G401.6 (cell line): Measurements from ENCODE around the gene LSM3.

Experiments
- FAIRE-seq: peaks from 2 replicates; lab custom pipeline; 2012; peaks lifted over from hg19 to GRCh38; lab: Jason Lieb, UNC

Gene LSM3

DNA sequence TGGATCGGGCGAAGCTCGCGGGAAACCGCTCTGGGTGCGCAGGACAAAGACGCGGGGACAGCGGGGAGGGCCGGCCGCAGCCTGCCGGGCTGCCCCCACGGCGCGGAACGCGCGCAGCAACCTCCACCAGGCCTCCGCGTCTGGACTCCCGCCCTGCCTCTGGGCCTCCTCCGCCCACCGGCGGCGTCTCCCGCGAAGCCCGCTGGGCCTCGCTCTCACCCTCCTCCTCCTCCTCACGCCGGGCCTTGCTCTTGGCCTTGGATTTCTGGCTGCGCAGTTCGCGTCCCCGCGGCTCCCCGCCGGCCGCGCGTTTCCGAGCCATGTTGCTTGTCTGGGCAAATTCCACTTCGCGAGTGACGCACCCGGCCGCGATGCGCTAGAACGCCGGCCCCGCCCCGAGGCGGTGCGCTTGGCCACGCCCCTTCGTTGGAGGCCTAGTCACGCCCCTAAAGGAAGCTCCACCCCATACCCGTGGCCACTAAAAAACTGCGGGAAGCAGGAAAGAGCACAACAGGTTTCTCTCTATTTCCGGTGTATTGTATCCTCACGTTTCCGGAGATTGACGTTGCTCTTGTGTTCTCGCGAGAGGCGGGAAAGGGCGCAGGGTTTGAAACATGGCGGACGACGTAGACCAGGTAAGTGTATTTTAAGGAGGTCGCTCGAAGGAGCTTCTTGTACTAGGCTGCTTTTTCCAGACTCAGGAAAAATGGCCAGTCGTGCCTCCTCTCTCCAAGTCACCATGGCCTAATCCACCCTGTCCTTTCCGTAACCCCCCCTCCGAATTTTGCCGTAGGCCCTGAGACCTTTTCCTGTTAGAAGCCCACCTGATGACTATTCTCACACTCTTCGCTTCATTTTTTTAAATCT is at the start of gene LSM3, which contains the start of gene XPC:
Gene LSM3, plus strand, starts transcription at position 571 of the 867 bp plus-strand sequence. Its CDS starts 44 bp downstream, at position 615.
Gene XPC, minus strand, starts transcription at position 355 of the 867 bp plus-strand sequence. Its CDS starts 33 bp downstream, at position 322.
- peak; percentile 99 for FAIRE-seq

DNA sequence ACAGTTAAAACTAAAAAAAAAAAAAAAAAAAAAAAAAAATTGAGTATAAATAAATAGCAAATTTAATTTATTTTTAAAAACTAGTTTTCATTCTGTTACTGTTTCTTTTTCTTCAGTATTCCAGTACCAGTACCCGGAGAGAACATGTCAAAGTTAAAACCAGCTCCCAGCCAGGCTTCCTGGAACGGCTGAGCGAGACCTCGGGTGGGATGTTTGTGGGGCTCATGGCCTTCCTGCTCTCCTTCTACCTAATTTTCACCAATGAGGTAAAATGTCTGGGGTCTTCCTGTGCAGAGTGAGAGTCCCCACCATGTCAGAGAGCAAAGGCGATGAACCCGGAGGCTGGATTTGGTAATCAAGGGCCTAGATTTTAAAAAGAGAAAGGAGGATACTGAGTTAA is 49.3 kb upstream of the LSM3 start:
- no peak for FAIRE-seq

DNA sequence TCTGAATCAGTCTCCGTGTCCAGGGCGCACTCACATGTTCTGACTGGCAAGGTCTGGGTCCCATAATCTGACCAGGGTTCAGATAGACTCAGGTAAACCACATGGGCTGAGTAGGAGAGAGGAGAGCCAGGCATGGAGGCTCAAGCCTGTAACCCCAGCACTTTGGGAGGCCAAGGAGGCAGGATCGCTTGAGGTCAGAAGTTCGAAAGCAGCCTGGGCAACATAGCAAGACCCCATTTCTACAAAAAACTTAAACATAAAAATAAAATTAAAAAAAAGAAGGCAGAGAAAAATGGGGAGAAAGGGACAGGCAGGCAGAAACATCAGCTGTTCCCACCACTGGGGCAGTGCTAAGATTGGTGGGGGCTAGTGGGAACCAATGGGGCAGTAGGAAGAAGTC is 48.4 kb upstream of the LSM3 start:
- FAIRE-seq: no peak

DNA sequence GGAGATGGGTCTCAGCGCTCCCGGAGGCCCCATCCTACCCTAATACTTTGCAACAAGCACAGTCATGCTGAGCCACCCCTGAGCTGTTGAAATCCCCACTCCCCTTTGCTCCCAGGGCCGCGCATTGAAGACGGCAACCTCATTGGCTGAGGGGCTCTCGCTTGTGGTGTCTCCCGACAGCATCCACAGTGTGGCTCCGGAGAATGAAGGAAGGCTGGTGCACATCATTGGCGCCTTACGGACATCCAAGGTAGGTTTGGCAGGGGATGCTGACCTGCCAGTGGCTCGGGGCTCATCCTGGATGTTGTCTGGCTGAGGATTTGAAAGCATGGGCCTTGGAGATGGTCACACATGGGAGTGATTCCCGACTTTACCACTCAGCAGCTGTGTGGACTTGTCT is 47.9 kb upstream of the LSM3 start:
- FAIRE-seq: no peak

DNA sequence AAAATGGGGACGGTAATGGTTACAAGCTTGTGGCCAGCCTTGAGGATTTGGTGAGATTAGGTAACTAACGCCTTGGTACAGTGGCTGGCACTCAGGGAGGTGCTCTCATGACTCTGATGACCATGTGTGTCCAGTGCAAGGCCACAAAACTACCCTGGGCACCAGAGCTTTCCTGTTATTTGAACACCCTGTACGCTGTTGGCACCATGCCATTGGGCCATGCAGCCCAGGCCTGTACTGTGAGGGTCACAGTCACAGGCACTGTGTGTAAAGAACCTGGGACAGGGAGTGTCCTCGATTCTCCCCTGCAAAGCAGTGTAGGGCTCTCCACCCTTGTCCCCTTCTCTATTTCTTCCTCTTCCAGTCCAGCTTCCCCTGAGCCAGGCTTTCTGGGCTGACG is 47.5 kb upstream of the LSM3 start:
- no peak for FAIRE-seq

DNA sequence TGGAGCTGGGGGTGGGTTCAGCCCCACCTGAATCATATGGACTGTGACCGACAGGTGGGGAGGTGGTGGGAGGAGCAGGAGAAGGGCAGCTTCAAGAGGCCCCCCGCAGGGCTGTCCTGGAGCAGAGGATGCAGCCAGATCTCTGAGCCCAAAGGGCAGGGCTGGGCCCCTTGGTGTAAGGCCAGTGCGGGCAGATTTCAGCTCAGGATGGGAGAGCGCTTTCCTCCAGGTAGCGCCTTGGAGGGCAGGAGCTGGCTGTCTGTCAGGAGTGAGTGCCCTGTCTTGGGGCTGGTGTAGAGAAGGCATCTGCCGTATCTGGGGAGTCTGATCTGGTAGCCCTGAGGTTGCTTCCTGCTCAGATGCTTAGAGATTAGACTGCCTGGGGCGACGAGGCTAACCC is 46.5 kb upstream of the LSM3 start:
- no peak for FAIRE-seq

DNA sequence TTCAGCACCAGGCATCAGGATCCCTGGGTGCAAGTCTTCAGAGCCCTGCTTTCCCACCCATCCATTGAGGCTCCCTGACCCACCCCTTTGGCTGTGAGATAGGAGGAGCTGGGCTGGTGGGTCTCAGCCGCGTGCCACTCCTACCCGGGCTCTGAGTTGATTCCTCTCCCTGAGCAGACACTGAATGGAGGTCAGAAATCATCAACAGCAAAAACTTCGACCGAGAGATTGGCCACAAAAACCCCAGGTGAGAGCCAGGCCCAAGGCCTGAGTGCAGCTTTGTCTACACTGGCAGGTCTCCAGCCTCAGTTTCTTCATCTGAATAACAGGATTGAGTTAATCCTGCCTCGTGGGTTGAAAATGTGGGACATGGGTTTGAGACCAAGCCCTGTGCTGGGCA is 45.9 kb upstream of the LSM3 start:
- no peak for FAIRE-seq

DNA sequence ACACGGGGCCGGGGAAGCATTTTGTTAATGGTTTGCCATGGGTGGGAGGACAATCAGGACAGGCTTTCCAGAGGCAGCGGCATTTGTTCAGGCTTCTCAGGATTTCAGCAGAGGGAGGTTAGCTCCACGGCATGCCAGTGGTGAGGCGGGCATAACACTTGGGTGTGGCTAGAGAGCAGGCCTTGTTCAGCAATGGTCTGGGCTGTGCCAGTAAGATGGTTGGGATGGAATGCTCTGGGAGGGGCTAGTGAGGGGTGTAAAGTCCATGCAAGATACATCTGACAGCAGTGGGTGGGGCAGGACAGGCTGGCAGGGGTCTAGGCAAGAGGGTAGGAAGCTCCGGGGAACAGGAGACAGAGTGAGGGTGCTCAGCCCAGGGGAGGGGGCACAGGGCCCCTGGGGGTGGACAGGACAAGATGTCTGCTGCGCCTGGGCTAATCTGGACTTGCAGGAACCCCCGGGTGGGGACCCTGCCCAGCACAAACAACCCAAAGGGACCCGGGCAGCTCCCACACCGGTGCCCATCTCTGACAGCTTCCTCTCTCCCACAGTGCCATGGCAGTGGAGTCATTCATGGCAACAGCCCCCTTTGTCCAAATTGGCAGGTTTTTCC is 45.3 kb upstream of the LSM3 start:
- FAIRE-seq: no peak

DNA sequence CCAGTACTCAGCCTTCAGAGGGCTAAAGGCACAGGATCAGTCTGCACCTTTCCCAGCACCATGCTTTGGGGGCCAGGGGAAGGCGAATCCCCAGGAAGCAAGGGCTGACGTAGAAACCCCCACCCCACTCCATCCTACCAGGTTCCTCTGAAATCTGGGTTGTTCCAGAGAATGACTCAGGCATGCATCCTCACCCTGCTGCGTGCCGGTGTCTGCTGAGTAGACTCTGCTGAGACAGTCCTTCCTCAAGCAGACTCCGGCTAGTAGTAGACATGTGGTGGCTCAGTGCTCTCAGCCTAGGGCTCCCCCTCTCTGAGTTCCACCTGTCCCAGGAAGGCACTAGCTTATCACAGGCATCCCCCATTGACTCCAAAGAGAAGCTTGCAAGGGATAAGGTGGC is 44.7 kb upstream of the LSM3 start:
- no peak for FAIRE-seq

DNA sequence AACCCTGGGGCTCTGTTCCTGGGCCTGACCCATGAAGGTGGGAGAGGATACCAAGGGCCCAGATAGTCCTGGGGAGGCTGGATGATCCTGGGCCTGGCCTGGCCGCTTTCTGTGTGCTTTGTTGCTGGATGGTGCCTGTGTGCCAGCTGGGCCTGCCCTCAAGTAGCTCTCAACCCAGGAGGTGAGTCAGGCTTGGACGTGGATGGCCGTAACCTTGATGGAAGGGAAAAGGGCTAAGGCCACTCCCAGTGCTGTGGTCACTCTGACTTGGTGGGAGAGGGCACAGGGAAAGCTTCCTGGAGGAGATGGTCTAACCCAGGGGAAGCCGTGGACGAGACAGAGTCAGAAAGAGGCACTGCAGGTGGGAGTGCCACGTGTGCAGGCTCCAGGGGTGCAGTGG is 44.3 kb upstream of the LSM3 start:
- FAIRE-seq: no peak

DNA sequence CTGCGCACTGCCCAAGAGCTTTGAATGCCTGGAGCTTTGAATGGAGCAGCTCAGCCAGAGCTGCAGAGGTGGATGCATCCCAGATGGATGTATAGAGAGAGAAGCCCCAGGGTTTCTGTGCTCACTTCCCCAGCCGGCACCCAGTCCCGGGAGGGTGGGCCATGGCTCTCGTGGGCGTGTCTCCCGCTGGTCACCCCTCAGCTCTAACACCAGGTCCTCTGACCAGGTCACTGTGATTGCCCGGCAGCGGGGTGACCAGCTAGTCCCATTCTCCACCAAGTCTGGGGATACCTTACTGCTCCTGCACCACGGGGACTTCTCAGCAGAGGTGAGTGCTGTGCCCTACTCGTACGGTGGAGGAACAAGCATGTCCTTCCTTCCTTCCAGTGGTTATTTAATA is 43.0 kb upstream of the LSM3 start:
- FAIRE-seq: no peak

DNA sequence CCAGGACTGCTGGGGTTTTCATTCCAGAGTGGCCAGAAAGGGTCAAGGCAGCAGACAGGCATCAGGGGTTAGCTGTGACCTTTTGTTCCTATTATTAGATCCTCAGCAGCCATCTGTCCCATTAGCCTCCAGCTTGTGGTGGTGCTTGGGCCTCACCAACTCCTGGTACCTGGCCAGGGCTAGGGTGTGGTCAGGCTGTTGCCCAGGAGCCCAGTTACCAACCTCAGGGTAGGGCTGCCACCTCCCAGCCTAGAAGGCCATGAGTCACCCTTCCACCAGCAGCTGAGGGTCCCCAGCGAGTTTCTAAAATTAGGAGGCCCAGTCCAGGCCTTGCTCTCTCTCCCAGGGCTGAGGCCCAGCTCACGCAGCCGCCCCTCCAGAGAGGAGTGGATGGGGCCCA is 41.6 kb upstream of the LSM3 start:
- FAIRE-seq: no peak

DNA sequence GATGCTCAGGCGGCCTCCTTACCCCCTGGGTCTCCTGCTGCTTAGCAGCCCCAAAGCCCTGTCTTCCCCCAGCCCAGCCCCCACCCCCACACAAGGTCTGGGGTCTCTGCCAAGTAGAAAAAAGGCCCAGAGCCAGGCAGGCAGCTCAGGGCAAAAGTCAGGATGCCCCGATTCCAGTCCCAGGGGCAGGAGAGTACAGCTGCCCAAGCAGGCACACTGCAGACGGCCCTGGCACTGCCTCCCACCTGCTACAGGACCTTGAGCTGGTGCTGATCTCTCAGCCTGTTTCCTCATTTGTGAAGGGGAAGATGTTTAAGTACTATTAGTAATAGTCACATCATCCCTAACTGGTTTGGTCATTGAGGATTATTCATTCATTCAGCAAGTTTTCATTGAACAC is 41.2 kb upstream of the LSM3 start:
- no peak for FAIRE-seq

DNA sequence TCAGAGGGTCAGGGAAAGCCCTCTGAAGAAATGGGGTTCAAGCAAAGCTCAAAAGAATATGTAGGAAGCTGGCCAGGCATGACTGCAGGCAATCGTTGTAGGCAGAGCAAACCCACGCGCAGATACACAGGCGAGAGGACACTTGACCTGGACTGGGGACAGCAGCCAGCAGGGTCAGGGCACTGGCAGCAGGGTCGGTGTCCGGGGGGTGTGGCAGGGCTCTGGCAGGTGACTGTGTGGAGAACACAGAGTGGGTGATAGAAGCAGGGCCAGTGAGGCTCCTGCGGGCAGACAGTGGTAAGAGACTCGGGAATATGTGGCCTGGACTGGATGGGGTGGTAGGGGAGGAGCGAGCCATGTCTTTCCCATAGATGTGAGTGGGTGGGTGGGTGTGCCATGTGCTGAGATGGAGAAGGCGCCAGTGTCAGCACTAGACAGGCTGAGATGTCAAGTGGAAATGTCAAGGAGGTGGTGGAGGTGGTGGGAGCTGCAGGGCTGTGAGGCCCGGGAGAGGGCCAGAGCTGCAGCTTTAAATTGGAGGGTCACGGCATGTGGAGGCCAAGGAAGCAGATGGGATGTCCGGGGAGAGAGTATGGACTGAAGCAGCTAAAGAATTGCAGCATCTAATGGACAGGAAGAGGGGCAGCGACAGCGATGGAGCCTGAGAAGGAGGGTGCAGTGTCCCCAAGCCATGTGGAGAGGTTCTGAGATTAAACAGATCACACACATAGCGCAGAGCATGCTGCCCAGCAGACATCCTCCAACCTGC is 40.3 kb upstream of the LSM3 start:
- FAIRE-seq: no peak

DNA sequence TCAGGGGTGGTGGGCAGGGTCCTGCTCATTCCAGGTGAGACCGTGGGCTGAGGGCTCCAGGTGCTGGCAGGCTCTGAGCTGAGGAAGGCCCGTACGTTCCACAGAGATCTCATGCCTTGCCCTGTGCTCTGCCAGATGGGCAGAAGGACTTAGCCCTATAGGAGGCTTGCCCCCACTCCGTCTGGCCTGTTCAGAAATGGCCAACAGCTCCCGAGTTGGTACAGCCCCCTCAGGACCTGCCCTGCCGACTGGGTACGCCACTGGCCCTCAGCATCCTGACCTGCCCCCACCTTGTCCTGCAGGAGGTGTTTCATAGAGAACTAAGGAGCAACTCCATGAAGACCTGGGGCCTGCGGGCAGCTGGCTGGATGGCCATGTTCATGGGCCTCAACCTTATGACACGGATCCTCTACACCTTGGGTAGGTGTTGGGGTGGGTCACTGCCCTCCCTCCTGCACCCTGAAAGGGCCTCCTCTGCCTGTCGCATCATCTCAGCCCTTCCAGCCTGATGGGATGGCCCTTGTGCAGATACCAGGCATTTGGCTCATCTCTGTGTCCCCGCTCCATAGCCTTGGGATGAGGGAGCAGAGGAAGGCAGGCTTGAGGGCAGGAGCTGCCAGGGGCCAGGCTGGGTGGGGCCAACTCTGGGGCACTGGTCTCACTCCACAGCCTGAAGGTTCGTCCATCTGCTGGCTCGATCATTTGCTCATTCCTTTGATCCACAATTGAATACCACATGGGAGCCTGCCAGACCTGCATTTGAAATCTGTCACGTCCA is 39.5 kb upstream of the LSM3 start:
- FAIRE-seq: no peak

DNA sequence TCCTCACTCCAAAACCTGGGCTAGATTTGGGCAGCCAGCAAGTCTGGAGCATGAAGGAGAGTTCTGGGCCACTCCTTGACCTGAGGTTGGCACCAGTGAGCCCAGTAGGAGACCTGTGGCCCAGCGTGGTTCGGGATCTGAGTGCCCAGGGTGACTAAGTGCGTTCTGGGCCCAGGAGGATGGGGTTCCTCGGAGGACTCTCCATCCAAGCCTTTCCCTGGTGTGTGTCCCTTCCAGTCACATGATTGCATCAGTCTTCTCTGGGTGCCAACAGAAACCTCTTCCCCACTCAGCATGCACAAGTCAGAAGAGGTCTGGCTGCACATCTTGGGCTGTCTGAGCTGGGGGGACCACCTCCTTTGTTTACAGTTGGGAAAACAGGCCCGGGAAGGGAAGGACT is 38.8 kb upstream of the LSM3 start:
- no peak for FAIRE-seq

DNA sequence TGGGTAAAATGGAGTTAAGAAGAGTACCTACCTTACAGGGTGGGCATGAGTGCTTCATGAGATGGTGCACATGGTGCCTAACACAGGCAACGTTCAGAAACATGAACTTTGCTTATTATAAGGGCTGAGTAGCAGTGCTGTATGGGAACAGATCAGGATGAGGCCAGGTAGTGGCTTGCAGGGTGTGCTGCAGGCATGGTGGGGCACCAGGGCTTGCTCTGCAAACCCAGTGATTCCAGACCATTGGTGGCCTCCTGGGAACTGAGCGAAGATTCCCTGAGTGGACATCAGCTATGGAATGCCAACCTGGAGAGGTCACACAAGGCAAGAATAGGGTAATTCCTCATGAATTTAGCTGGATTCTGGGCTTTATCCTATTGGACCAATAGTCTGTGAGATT is 37.9 kb upstream of the LSM3 start:
- FAIRE-seq: no peak

DNA sequence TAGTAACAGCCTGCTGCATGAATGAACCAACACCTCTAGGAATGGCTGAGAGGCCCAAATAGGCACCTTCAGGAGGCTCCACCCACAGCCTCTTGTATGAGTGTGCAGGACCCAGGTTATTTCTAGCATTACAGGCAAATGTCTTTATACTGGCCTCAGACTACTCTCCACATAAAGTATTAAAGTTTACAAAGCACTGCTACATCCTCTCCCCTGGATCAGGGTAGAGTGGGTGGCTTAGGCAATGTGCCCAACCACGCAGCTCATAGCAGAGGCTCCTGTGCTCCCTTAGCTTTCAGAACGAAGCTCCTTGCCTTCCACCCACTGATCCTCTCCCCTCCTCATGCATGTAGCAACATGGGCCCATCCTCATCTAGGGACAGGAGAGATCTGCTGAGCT is 37.5 kb upstream of the LSM3 start:
- no peak for FAIRE-seq

DNA sequence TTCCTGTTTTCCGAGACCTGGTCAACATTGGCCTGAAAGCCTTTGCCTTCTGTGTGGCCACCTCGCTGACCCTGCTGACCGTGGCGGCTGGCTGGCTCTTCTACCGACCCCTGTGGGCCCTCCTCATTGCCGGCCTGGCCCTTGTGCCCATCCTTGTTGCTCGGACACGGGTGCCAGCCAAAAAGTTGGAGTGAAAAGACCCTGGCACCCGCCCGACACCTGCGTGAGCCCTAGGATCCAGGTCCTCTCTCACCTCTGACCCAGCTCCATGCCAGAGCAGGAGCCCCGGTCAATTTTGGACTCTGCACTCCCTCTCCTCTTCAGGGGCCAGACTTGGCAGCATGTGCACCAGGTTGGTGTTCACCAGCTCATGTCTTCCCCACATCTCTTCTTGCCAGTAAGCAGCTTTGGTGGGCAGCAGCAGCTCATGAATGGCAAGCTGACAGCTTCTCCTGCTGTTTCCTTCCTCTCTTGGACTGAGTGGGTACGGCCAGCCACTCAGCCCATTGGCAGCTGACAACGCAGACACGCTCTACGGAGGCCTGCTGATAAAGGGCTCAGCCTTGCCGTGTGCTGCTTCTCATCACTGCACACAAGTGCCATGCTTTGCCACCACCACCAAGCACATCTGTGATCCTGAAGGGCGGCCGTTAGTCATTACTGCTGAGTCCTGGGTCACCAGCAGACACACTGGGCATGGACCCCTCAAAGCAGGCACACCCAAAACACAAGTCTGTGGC is 36.8 kb upstream of the LSM3 start:
- FAIRE-seq: no peak

DNA sequence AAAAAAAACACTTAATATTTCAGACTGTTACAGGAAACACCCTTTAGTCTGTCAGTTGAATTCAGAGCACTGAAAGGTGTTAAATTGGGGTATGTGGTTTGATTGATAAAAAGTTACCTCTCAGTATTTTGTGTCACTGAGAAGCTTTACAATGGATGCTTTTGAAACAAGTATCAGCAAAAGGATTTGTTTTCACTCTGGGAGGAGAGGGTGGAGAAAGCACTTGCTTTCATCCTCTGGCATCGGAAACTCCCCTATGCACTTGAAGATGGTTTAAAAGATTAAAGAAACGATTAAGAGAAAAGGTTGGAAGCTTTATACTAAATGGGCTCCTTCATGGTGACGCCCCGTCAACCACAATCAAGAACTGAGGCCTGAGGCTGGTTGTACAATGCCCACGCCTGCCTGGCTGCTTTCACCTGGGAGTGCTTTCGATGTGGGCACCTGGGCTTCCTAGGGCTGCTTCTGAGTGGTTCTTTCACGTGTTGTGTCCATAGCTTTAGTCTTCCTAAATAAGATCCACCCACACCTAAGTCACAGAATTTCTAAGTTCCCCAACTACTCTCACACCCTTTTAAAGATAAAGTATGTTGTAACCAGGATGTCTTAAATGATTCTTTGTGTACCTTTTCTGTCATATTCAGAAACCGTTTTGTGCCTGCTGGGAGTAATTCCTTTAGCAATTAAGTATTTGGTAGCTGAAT is 35.9 kb upstream of the LSM3 start:
- FAIRE-seq: no peak
